ENCODE results near the gene TIMP3.

TIMP3 gene

DNA sequence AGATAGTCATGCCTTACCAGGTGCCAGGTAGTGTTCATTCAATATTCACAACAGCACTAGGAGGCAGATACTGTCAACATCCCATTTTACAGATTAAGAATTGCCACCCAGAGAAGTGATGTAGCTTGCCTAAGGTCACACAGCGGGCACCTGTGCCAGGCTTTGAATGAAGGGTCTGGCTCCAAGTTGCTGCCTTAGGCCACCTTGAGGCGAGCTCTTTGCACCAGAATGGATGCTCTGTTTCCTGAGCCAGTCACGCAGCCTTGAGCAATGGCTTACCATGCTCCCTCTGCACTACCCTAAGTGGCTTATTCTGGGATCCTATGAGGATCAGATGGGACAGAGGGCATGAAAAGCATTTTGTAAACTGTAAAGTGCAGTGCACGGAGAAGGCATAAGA lies 25.1 kb upstream of the TIMP3 start:
- Histone ChIP-seq H3K9me3 (ENCODE audit: control insufficient read depth, insufficient read depth, low read depth, low read length) (no peaks in the 10 kb centered on the region), H3K36me3 (ENCODE audit: control insufficient read depth in 2 of 2, insufficient read depth in 1 of 2, low read length in 2 of 2) (no peaks in the 10 kb centered on the region), H3K27ac (ENCODE audit: extremely low read depth, low read depth, low read length) (no peak overlapping the region), H3K4me3 (ENCODE audit: low read depth, low read length) (no peak overlapping the region), H3K4me1 (ENCODE audit: control insufficient read depth, insufficient read depth, low read length) (no peaks in the 10 kb centered on the region)
- ChIA-PET POLR2A (no interaction called here), CTCF (interaction anchor here (0.6 to 6.9 kb wide), 9 partner anchors 10 to 946 kb away, joined by 3 to 50 read pairs (median 3); partner anchors contain the start of gene SYN3)
- no peak for TF ChIP-seq ZBTB7A (tag by site-specific recombination; IDR thresholded peaks at IDR 0.05; ENCODE audit: low read depth)
- TF ChIP-seq GLIS1 (tag by site-specific recombination; IDR thresholded peaks at IDR 0.05) = no peak
- no peak for TF ChIP-seq ZNF48 (tag by site-specific recombination; IDR thresholded peaks at IDR 0.05)
- TF ChIP-seq ZNF658 (tag by site-specific recombination; IDR thresholded peaks at IDR 0.05) = no peak
- TF ChIP-seq ZNF184 (tag by site-specific recombination; IDR thresholded peaks at IDR 0.05) = no peak
- no peak for TF ChIP-seq ZNF473 (tag by site-specific recombination; IDR thresholded peaks at IDR 0.05)
- no peak for TF ChIP-seq ZNF501 (tag by site-specific recombination; IDR thresholded peaks at IDR 0.05)
- TF ChIP-seq ZBTB44 (tag by site-specific recombination; IDR thresholded peaks at IDR 0.05) = no peak
- TF ChIP-seq ZNF585B (tag by site-specific recombination; IDR thresholded peaks at IDR 0.05) = no peak
- TF ChIP-seq KLF1 (tag by site-specific recombination; IDR thresholded peaks at IDR 0.05) = no peak
- no peak for TF ChIP-seq KLF17 (tag by site-specific recombination; IDR thresholded peaks at IDR 0.05)
- no peak for TF ChIP-seq ZNF341 (tag by site-specific recombination; IDR thresholded peaks at IDR 0.05; ENCODE audit: low read depth)
- no peak for TF ChIP-seq ZNF677 (tag by site-specific recombination; IDR thresholded peaks at IDR 0.05)
- no peak for TF ChIP-seq ZNF175 (tag by site-specific recombination; IDR thresholded peaks at IDR 0.05)
- no peak for TF ChIP-seq ZNF514 (tag by site-specific recombination; IDR thresholded peaks at IDR 0.05)

GRCh38 chr22:32776802-32777201 lies 24.7 kb upstream of the TIMP3 start:
- ChIA-PET CTCF (interaction anchor here (0.6 to 6.9 kb wide), 8 partner anchors 10 to 281 kb away, joined by 3 to 50 read pairs (median 4); partner anchors contain the start of gene SYN3), POLR2A (no interaction called here)
- Histone ChIP-seq H3K9me3 (ENCODE audit: control insufficient read depth, insufficient read depth, low read depth, low read length) (no peaks in the 10 kb centered on the region), H3K36me3 (ENCODE audit: control insufficient read depth in 2 of 2, insufficient read depth in 1 of 2, low read length in 2 of 2) (no peaks in the 10 kb centered on the region), H3K4me1 (ENCODE audit: control insufficient read depth, insufficient read depth, low read length) (no peaks in the 10 kb centered on the region), H3K4me3 (ENCODE audit: low read depth, low read length) (no peak overlapping the region), H3K27ac (ENCODE audit: extremely low read depth, low read depth, low read length) (no peak overlapping the region)
- no peak for TF ChIP-seq SETDB1 (IDR thresholded peaks at IDR 0.05; ENCODE audit: insufficient read length, low read length)
- TF ChIP-seq, protein P1, sequence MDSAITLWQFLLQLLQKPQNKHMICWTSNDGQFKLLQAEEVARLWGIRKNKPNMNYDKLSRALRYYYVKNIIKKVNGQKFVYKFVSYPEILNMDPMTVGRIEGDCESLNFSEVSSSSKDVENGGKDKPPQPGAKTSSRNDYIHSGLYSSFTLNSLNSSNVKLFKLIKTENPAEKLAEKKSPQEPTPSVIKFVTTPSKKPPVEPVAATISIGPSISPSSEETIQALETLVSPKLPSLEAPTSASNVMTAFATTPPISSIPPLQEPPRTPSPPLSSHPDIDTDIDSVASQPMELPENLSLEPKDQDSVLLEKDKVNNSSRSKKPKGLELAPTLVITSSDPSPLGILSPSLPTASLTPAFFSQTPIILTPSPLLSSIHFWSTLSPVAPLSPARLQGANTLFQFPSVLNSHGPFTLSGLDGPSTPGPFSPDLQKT (IDR thresholded peaks at IDR 0.05; ENCODE audit: borderline replicate concordance, low read depth, low read length) = no peak
- TF ChIP-seq, protein P2, sequence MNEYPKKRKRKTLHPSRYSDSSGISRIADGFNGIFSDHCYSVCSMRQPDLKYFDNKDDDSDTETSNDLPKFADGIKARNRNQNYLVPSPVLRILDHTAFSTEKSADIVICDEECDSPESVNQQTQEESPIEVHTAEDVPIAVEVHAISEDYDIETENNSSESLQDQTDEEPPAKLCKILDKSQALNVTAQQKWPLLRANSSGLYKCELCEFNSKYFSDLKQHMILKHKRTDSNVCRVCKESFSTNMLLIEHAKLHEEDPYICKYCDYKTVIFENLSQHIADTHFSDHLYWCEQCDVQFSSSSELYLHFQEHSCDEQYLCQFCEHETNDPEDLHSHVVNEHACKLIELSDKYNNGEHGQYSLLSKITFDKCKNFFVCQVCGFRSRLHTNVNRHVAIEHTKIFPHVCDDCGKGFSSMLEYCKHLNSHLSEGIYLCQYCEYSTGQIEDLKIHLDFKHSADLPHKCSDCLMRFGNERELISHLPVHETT (tag by site-specific recombination; IDR thresholded peaks at IDR 0.05) = no peak
- TF ChIP-seq REPIN1 (tag by site-specific recombination; IDR thresholded peaks at IDR 0.05; ENCODE audit: low read depth) = no peak
- no peak for TF ChIP-seq SP3 (tag by site-specific recombination; IDR thresholded peaks at IDR 0.05)
- TF ChIP-seq, protein P3, sequence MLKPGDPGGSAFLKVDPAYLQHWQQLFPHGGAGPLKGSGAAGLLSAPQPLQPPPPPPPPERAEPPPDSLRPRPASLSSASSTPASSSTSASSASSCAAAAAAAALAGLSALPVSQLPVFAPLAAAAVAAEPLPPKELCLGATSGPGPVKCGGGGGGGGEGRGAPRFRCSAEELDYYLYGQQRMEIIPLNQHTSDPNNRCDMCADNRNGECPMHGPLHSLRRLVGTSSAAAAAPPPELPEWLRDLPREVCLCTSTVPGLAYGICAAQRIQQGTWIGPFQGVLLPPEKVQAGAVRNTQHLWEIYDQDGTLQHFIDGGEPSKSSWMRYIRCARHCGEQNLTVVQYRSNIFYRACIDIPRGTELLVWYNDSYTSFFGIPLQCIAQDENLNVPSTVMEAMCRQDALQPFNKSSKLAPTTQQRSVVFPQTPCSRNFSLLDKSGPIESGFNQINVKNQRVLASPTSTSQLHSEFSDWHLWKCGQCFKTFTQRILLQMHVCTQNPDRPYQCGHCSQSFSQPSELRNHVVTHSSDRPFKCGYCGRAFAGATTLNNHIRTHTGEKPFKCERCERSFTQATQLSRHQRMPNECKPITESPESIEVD (tag by site-specific recombination; IDR thresholded peaks at IDR 0.05) = no peak
- no peak for TF ChIP-seq ZBTB1 (tag by site-specific recombination; IDR thresholded peaks at IDR 0.05)
- no peak for TF ChIP-seq ZNF555 (tag by site-specific recombination; conservative IDR thresholded peaks at IDR 0.05)
- no peak for TF ChIP-seq ZNF133 (tag by site-specific recombination; IDR thresholded peaks at IDR 0.05)
- TF ChIP-seq ZNF121 (tag by site-specific recombination; IDR thresholded peaks at IDR 0.05) = no peak
- TF ChIP-seq, protein P4, sequence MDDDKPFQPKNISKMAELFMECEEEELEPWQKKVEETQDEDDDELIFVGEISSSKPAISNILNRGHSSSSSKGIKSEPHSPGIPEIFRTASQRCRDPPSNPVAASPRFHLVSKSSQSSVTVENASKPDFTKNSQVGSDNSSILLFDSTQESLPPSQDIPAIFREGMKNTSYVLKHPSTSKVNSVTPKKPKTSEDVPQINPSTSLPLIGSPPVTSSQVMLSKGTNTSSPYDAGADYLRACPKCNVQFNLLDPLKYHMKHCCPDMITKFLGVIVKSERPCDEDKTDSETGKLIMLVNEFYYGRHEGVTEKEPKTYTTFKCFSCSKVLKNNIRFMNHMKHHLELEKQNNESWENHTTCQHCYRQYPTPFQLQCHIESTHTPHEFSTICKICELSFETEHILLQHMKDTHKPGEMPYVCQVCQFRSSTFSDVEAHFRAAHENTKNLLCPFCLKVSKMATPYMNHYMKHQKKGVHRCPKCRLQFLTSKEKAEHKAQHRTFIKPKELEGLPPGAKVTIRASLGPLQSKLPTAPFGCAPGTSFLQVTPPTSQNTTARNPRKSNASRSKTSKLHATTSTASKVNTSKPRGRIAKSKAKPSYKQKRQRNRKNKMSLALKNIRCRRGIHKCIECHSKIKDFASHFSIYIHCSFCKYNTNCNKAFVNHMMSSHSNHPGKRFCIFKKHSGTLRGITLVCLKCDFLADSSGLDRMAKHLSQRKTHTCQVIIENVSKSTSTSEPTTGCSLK (tag by site-specific recombination; IDR thresholded peaks at IDR 0.05) = no peak
- no peak for TF ChIP-seq ZNF426 (tag by site-specific recombination; IDR thresholded peaks at IDR 0.05)

All from HEK293 (cell line).